GM12891 (cell line): Measurements from ENCODE around the gene ZNF148.
A peak's percentile ranks its signal among the peaks of the same experiment; 100 is the strongest.

Source experiments
- DNase-seq: peaks from one replicate; pipeline ENCODE4 v3.0.0; 2011; ENCODE audit warnings: low spot score; ENCODE audit not compliant: insufficient read length
- FAIRE-seq: peaks from 2 replicates; lab custom pipeline; 2011; peaks lifted over from hg19 to GRCh38; lab: Jason Lieb, UNC
- PAX5 ChIP-seq: IDR thresholded peaks from 2 replicates; pipeline ENCODE4 v1.6.1; 2011; ENCODE audit warnings: low read length, moderate library complexity, mild to moderate bottlenecking; ENCODE audit not compliant: insufficient read depth, severe bottlenecking
- POLR2A ChIP-seq: IDR thresholded peaks from 2 replicates; pipeline ENCODE4 v1.6.1; 2011; ENCODE audit warnings: low read depth, low read length, control low read depth
- POLR2AphosphoS5 ChIP-seq: IDR thresholded peaks from 2 replicates; pipeline ENCODE4 v1.6.1; 2011; ENCODE audit warnings: low read depth, low read length, control low read depth
- POU2F2 ChIP-seq: IDR thresholded peaks from 2 replicates; pipeline ENCODE4 v1.6.1; 2011; ENCODE audit warnings: low read depth, mild to moderate bottlenecking, control low read depth, low read length, moderate library complexity
- SPI1 ChIP-seq: IDR thresholded peaks from 2 replicates; pipeline ENCODE4 v1.6.1; 2011; ENCODE audit warnings: low read depth, low read length, control low read depth
- TAF1 ChIP-seq: IDR thresholded peaks from 2 replicates; pipeline ENCODE4 v1.6.1; 2011; ENCODE audit warnings: low read depth, low read length, control low read depth

The ZNF148 gene

GRCh38 chr3:125378762-125379161 is 3.6 kb upstream of the ZNF148 start:
- no peak for FAIRE-seq
- DNase-seq = no peak
- no peak for TF ChIP-seq POU2F2
- TF ChIP-seq SPI1 = no peak
- no peak for TF ChIP-seq TAF1
- no peak for TF ChIP-seq PAX5
- TF ChIP-seq POLR2AphosphoS5 = no peak
- TF ChIP-seq POLR2A = no peak

- no peak for FAIRE-seq
- TF ChIP-seq PAX5 (no peak), TAF1 (no peak), POLR2A (no peak), POLR2AphosphoS5 (no peak), POU2F2 (no peak), SPI1 (no peak)
- DNase-seq = no peak
Observed at GRCh38 chr3:125375950-125376679, 990 bp upstream of the ZNF148 start.

GRCh38 chr3:125374501-125374995 is 577 bp downstream of the ZNF148 start:
- no peak for TF ChIP-seq TAF1
- TF ChIP-seq SPI1 = no peak
- TF ChIP-seq PAX5 = no peak
- no peak for TF ChIP-seq POLR2AphosphoS5
- no peak for TF ChIP-seq POU2F2
- no peak for TF ChIP-seq POLR2A
- no peak for FAIRE-seq
- DNase-seq = peak; percentile 51

- no peak for DNase-seq
- FAIRE-seq = no peak
- no peak for TF ChIP-seq PAX5
- TF ChIP-seq SPI1 = no peak
- no peak for TF ChIP-seq POLR2AphosphoS5
- TF ChIP-seq TAF1 = no peak
- TF ChIP-seq POU2F2 = no peak
- no peak for TF ChIP-seq POLR2A
Observed at GRCh38 chr3:125367403-125368230, 7.5 kb downstream of the ZNF148 start.

GRCh38 chr3:125366132-125366531 is 9.0 kb downstream of the ZNF148 start:
- no peak for TF ChIP-seq SPI1
- no peak for TF ChIP-seq POLR2A
- TF ChIP-seq PAX5 = no peak
- TF ChIP-seq POLR2AphosphoS5 = no peak
- TF ChIP-seq TAF1 = no peak
- no peak for TF ChIP-seq POU2F2
- FAIRE-seq = no peak
- no peak for DNase-seq

- TF ChIP-seq POLR2A = no peak
- no peak for TF ChIP-seq PAX5
- TF ChIP-seq POLR2AphosphoS5 = no peak
- TF ChIP-seq SPI1 = no peak
- no peak for TF ChIP-seq POU2F2
- TF ChIP-seq TAF1 = no peak
- FAIRE-seq (peak; percentile 54), DNase-seq (no peak)
Observed at GRCh38 chr3:125359700-125360099, 15.4 kb downstream of the ZNF148 start.

GRCh38 chr3:125358923-125359322 is 16.2 kb downstream of the ZNF148 start:
- no peak for FAIRE-seq
- no peak for DNase-seq
- TF ChIP-seq POLR2A (no peak), POLR2AphosphoS5 (no peak), PAX5 (no peak), TAF1 (no peak), POU2F2 (no peak), SPI1 (no peak)

- DNase-seq (no peak), FAIRE-seq (no peak)
- no peak for TF ChIP-seq POLR2AphosphoS5
Observed at GRCh38 chr3:125357837-125358236, 17.3 kb downstream of the ZNF148 start.

GRCh38 chr3:125357032-125357658 is 18.0 kb downstream of the ZNF148 start:
- peak; percentile 66 for DNase-seq
- TF ChIP-seq TAF1 (no peak), POU2F2 (no peak), POLR2AphosphoS5 (peak; percentile 48; the same call in 1 of the 2 replicates), POLR2A (peak; percentile 57; the same call in 1 of the 2 replicates), SPI1 (0 out of 2 replicates have a peak, but pooled peaks have one; percentile 2), PAX5 (no peak)
- FAIRE-seq = peak; percentile 93
